Mucosa of descending colon (tissue), 3 donors: ENCODE measurements around the gene TTR. TPM values are rescaled to one million over a fixed set of nuclear protein-coding genes. Genes with fewer than 3 reads are reported as not detected.

Source experiments
- ATAC-seq: fragments of 200-7000 bp; cut with Tn5 transposase; one replicate; pipeline ENCODE4 v1.9.1; 2020; ENCODE audit warnings: mild to moderate bottlenecking, moderate library complexity
- DNase-seq, 3 donors: peaks; one replicate each; pipeline ENCODE4 v3.0.0-alpha.2; 2020
- H3K36me3 ChIP-seq: fragments of 200-600 bp; one replicate; pipeline ENCODE4 v1.8.0; 2021; ENCODE audit warnings: low read depth, mild to moderate bottlenecking
- H3K4me1 ChIP-seq: fragments of 200-600 bp; one replicate; pipeline ENCODE4 v1.8.0; 2021; ENCODE audit warnings: low read depth, mild to moderate bottlenecking
- H3K4me3 ChIP-seq: fragments of 200-600 bp; one replicate; pipeline ENCODE4 v1.8.0; 2021; ENCODE audit warnings: mild to moderate bottlenecking
- H3K9me3 ChIP-seq: fragments of 200-600 bp; one replicate; pipeline ENCODE4 v1.8.0; 2021; ENCODE audit warnings: mild to moderate bottlenecking
- intact Hi-C, 2 donors: fragments of 100-400 bp; cut with DNase I in 1 of 2; cut with micrococcal nuclease in 1 of 2; formaldehyde crosslinking; loops; one replicate each; pipeline versions ENCODE4 v1.11.0 to v1.11.1; 2022; cut with DNase I, micrococcal nuclease
- total RNA-seq, 3 donors: library from RNA; stranded (reverse); fragmentation: NEBNext Ultra II Directional in 2 of 3; extraction: Animal tissue kit (Norgen Biotek cat#: 25700) in 2 of 3; gene quantifications; one replicate each; pipeline versions ENCODE4 v1.2.1 to v1.2.4, GENCODE V29; 2021 to 2023
- TF ChIP-seq, protein P1 (sequence below): fragments of 200-600 bp; IDR thresholded peaks from one replicate; pipeline ENCODE4 v1.8.0; 2022; ENCODE audit warnings: antibody characterized with exemption, mild to moderate bottlenecking
- donor health status: DM: no; HTN: no; CAD: no; lungs with moderate emphysema.
- donor health status: DM: no; HTN: no; CAD: no.
- donor health status: DM: no; HTN: yes; CAD: no.

The TTR gene
- total RNA-seq, 3 donors from 2014 or later = 0.51 to 2.1 TPM; not detected in 1

DNA sequence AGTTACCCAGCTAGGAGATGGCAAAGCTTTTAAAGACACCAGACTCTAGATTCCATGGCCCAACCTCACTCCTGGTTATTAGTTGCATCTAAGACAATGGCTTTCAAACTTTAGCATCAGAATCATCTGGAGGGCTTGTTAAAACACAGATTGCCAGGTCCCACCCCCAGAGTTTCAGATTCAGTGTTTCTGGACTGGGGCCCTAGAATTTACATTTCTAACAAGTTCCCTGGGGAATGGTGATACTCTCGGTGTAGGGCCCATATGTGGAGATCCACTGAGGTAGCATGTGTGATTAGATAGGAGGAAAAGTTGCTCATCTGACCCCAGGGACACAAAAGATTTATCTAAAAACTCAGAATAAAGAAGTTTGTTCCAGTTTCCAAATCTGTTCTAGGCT lies 14.5 kb upstream of the TTR start:
- intact Hi-C loops = no loop called here
- no peaks in the 10 kb centered on the region for H3K9me3 ChIP-seq
- TF ChIP-seq, protein P1, sequence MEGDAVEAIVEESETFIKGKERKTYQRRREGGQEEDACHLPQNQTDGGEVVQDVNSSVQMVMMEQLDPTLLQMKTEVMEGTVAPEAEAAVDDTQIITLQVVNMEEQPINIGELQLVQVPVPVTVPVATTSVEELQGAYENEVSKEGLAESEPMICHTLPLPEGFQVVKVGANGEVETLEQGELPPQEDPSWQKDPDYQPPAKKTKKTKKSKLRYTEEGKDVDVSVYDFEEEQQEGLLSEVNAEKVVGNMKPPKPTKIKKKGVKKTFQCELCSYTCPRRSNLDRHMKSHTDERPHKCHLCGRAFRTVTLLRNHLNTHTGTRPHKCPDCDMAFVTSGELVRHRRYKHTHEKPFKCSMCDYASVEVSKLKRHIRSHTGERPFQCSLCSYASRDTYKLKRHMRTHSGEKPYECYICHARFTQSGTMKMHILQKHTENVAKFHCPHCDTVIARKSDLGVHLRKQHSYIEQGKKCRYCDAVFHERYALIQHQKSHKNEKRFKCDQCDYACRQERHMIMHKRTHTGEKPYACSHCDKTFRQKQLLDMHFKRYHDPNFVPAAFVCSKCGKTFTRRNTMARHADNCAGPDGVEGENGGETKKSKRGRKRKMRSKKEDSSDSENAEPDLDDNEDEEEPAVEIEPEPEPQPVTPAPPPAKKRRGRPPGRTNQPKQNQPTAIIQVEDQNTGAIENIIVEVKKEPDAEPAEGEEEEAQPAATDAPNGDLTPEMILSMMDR = no peak
- H3K4me1 ChIP-seq = no peaks in the 10 kb centered on the region
- H3K4me3 ChIP-seq = no peak overlapping the region
- ATAC-seq = no peak
- H3K36me3 ChIP-seq = no peaks in the 10 kb centered on the region
- DNase-seq = no peak

DNA sequence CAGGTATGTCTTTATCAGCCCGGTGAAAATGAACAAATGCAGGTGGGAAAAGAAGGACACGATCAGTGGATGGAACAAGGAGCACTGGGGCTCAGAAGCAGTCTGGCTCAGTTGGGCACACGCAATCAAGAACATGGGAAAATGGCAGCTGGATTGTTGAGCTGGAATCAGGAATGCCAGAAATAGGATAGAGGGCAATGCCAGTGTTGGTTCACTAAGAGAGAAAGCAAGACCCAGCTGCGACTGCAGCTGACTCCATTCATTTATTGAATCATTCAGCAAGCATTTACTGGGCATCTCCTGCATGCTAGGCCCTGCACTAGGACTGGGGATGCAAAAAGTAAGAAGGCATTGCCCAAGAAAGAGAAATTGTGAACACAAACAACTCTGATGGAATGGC lies 13.6 kb upstream of the TTR start:
- TF ChIP-seq, protein P1 = no peak
- H3K4me1 ChIP-seq = no peaks in the 10 kb centered on the region
- no peak overlapping the region for H3K4me3 ChIP-seq
- ATAC-seq = no peak
- H3K36me3 ChIP-seq = no peaks in the 10 kb centered on the region
- no peak for DNase-seq
- intact Hi-C loops = no loop called here
- H3K9me3 ChIP-seq = no peaks in the 10 kb centered on the region

DNA sequence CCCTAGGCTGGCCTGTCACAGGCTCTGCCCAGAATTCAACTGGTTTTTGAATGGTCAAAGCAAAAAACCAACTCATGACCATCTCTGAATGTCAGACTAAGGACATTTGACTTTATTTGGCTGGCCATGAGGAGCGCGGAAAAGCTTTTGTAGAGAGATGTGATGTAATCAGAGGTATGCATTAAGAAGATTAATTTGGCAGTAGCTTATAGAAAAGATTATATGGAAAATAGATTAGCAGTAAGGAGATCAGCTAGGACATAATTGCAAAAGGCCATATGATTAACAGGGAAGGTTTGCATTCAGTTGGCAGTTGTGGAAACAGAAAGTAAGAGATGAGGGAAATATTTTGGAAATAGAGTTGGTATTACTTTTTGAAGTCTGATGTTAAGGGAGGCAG lies 12.3 kb upstream of the TTR start:
- Histone ChIP-seq H3K36me3 (no peaks in the 10 kb centered on the region), H3K9me3 (no peaks in the 10 kb centered on the region), H3K4me1 (no peaks in the 10 kb centered on the region), H3K4me3 (no peak overlapping the region)
- intact Hi-C loops = no loop called here
- no peak for ATAC-seq
- TF ChIP-seq, protein P1 = no peak
- DNase-seq = no peak

DNA sequence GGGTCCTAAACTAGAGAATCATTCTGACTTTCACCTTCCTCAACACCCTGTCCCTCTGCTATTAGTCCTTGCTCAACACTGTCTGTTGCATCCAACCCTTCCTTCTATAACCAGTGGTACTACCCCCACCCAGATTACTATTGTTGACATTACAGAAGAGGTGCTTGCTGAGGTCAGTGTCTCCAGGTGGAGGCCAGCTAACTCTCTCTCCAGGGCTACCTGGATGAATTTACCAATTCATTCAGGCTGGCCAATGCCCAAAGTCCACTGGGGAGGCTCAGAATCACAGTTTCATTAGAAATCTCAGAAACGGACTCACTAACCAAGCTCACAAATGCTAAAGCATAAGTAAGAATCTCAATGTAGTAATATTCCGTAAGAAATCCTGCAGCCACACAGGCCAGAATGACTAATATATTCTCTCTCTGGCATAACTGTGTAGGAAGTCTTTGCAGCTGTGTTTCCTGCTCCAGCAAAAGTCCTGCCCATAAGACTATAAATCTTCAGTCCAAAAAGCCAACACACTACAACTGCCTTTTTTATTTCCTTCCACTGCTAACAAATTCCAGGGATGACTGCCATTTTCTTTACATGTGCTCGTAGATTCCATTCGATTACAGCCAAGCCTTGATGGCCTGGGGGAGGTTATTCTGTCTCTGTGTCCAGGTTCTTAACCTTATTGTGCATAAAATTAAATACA lies 10.0 kb upstream of the TTR start:
- DNase-seq = no peak
- intact Hi-C loops = no loop called here
- peak; percentile 81 for ATAC-seq

DNA sequence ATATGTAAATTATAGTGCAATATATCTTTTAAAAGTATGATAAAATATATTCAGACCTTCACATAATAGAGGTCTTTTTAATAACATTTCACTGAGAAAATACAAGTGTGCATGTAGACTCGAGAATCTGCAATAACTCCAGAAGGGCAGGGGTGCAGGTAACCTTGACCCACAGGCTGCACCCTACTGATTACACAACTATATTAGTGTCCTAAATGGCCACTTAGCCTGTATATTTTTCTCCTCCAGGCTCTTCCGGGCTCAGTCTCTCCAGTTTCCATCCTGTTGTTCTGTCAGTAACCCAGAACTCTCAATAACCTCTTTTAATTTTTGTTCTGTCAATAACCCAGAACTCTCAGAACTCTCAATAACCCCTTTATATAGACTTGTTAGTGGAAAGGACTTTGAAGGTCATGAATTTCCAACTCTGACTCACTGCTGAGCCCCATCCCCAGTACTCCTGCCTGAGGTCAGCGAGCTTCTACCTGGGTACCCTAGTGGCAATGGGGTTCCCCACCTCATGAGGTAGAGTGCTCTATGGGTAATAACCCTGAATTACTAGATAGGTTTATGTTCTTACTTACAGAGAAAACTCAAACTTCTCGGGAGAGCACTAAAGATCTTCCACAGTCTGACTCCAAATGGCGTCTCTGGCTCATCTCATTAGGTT lies 8.4 kb upstream of the TTR start:
- H3K4me1 ChIP-seq = no peaks in the 10 kb centered on the region
- no peaks in the 10 kb centered on the region for H3K36me3 ChIP-seq
- DNase-seq = no peak
- ATAC-seq = no peak
- no peak overlapping the region for H3K4me3 ChIP-seq
- intact Hi-C loops = no loop called here
- TF ChIP-seq, protein P1 = no peak
- H3K9me3 ChIP-seq = no peaks in the 10 kb centered on the region

More for the DNA sequence above, 10.0 kb upstream of the TTR start:
- TF ChIP-seq, protein P1 = no peak
- no peaks in the 10 kb centered on the region for H3K36me3 ChIP-seq
- H3K4me3 ChIP-seq = no peak overlapping the region
- H3K4me1 ChIP-seq = no peaks in the 10 kb centered on the region
- H3K9me3 ChIP-seq = no peaks in the 10 kb centered on the region
